HepG2 (cell line): Measurements from ENCODE around the gene BFSP1. TPM values are rescaled to one million over a fixed set of nuclear protein-coding genes. Genes with fewer than 3 reads are reported as not detected.

ENCODE experiments used
- AGO1 ChIP-seq: fragments of 200-400 bp; formaldehyde crosslinking; IDR thresholded peaks from 2 replicates; pipeline ENCODE4 v1.6.1; 2017; ENCODE audit warnings: mild to moderate bottlenecking, low read depth, low read length, moderate library complexity; ENCODE audit not compliant: poor library complexity, severe bottlenecking
- ATF4 ChIP-seq, 2 experiments: fragments of 450-650 bp in 1 of 2; sonication (generic) in 1 of 2; formaldehyde crosslinking; IDR thresholded peaks; 2 replicates each; pipeline versions ENCODE4 v1.5.0 to v1.8.0; 2020 to 2022; ENCODE audit warnings: mild to moderate bottlenecking in 1 of 2, missing genetic modification reagents in 1 of 2
- EED ChIP-seq: sonication (generic); formaldehyde crosslinking; IDR thresholded peaks from 2 replicates; pipeline ENCODE4 v1.5.0; 2020; ENCODE audit warnings: mild to moderate bottlenecking, missing genetic modification reagents
- GATAD2A ChIP-seq: IDR thresholded peaks from 2 replicates; pipeline ENCODE4 v1.6.1; 2016
- JARID2 ChIP-seq: sonication (generic); formaldehyde crosslinking; IDR thresholded peaks from 2 replicates; pipeline ENCODE4 v1.8.1; 2023; ENCODE audit warnings: missing genetic modification reagents, inconsistent platforms; ENCODE audit not compliant: insufficient replicate concordance
- MAZ ChIP-seq, 2 experiments: sonication (generic) in 1 of 2; formaldehyde crosslinking in 1 of 2; IDR thresholded peaks; 2 replicates each; pipeline versions ENCODE4 v1.5.0 to v1.6.1; 2012 to 2020; ENCODE audit warnings: low read depth in 2 of 2, mild to moderate bottlenecking in 2 of 2, borderline replicate concordance in 1 of 2, improper control_type of control experiment in 1 of 2, low read length in 1 of 2, missing genetic modification reagents in 1 of 2, moderate library complexity in 1 of 2
- MYC ChIP-seq: sonication (generic); formaldehyde crosslinking; IDR thresholded peaks from 2 replicates; pipeline ENCODE4 v1.9.0; 2021; ENCODE audit warnings: missing genetic modification reagents, borderline replicate concordance
- NCOA1 ChIP-seq: sonication (generic); formaldehyde crosslinking; IDR thresholded peaks from 2 replicates; pipeline ENCODE4 v1.9.0; 2021; ENCODE audit warnings: missing genetic modification reagents
- PHF20 ChIP-seq: sonication (generic); formaldehyde crosslinking; IDR thresholded peaks from 2 replicates; pipeline ENCODE4 v1.5.0; 2020; ENCODE audit warnings: mild to moderate bottlenecking, missing genetic modification reagents
- REST ChIP-seq, 2 experiments: IDR thresholded peaks; 2 replicates each; pipeline ENCODE4 v1.6.1; 2011 to 2012; ENCODE audit warnings: low read length in 2 of 2, borderline replicate concordance in 1 of 2, low read depth in 1 of 2, mild to moderate bottlenecking in 1 of 2, moderate library complexity in 1 of 2
- ZFAT ChIP-seq: sonication (generic); formaldehyde crosslinking; conservative IDR thresholded peaks from 2 replicates; pipeline ENCODE4 v1.8.1; 2023; ENCODE audit warnings: missing genetic modification reagents, inconsistent platforms
- ZFP62 ChIP-seq: sonication (generic); formaldehyde crosslinking; IDR thresholded peaks from 2 replicates; pipeline ENCODE4 v1.4.0; 2020; ENCODE audit warnings: missing genetic modification reagents
- ZNF143 ChIP-seq: sonication (generic); formaldehyde crosslinking; IDR thresholded peaks from 2 replicates; pipeline ENCODE4 v1.4.0; 2020; ENCODE audit warnings: missing genetic modification reagents
- ZNF225 ChIP-seq: sonication (generic); formaldehyde crosslinking; IDR thresholded peaks from 2 replicates; pipeline ENCODE4 v1.4.0; 2020; ENCODE audit warnings: mild to moderate bottlenecking, missing genetic modification reagents
- ZNF331 ChIP-seq: sonication (generic); formaldehyde crosslinking; IDR thresholded peaks from 2 replicates; pipeline ENCODE4 v1.4.0; 2020; ENCODE audit warnings: missing genetic modification reagents
- ZNF879 ChIP-seq: sonication (generic); formaldehyde crosslinking; IDR thresholded peaks from 2 replicates; pipeline ENCODE4 v1.8.1; 2023; ENCODE audit warnings: missing genetic modification reagents
- ZNF891 ChIP-seq: sonication (generic); formaldehyde crosslinking; IDR thresholded peaks from 2 replicates; pipeline ENCODE4 v1.5.0; 2020; ENCODE audit warnings: mild to moderate bottlenecking, missing genetic modification reagents
- polyA plus RNA-seq, 8 experiments: library from polyadenylated mRNA; depleted of rRNA in 3 of 8; stranded (reverse) in 7 of 8; unstranded in 1 of 8; fragments of >200 nt; fragmentation: Illumina TruSeq in 4 of 8; extraction: Trizol in 4 of 8; gene quantifications; 2 replicates each; pipeline versions ENCODE4 v1.2.1 to v1.2.3, GENCODE V29; 2011 to 2016; ENCODE audit warnings: low read depth in 4 of 8, missing spikeins in 1 of 8, mixed read lengths in 1 of 8; ENCODE audit not compliant: insufficient read depth in 1 of 8
- total RNA-seq, 5 experiments: library from RNA; depleted of rRNA; stranded (reverse); fragments of >200 nt; fragmentation: Illumina TruSeq; extraction: Trizol; gene quantifications; 2 replicates each; pipeline ENCODE4 v1.2.3, GENCODE V29; 2016; ENCODE audit warnings: low read depth in 1 of 5
- TF ChIP-seq, protein P1 (sequence below): sonication (generic); formaldehyde crosslinking; IDR thresholded peaks from 2 replicates; pipeline ENCODE4; 2020; ENCODE audit warnings: missing genetic modification reagents, mild to moderate bottlenecking, borderline replicate concordance

BFSP1 gene
- total and polyA plus RNA-seq, 2 of the 13 experiments (the other 11 are each of a cell fraction or from before 2014, with no cell fraction given), result 0.22 to 0.26 TPM

DNA sequence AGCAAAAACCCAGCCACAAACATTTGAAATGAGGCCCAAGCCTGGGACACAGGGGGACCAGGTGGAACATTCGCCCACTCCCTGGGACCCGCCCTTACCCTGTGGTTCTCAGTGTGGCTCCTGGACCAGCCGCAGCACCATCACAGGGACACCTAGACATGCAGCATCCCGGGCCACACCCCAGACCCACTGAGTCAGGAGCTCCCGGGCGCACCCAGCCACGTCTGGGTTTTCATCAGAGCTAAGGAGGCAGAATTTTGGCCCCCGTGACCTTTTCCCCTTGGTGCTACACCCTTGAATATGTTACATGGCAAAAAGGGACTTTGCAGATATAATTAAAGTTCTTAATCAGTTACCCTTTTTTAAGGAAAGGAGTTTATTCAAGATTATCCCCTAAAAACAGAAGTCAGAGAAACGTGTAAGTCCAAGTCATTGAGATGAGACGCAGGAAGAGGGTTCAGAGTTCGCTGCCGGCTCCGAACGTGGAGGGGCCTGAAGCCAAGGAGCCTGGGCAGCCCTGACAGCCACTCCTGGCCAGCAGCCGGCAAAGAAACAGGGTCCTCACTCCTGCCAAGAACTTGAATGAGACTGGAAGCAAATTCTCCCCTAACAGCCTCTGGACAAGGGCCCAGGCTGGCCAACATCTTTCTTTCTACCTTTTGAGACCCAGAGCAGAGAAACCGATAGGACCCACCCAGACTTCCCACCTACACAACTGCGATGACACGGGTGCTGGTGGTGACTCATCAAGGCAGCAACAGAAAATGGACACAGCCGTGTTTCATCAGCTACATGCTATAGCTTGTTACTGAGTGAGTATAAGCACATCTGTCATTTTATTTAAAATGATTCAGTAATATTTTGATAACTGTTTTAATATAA is 25.3 kb downstream of the BFSP1 start (continued):
- TF ChIP-seq ZNF879 (CRISPR knock-in tag) (no peak), ZFAT (0 out of 2 replicates have a peak, but pooled peaks have one; percentile 20), MAZ (IDR thresholded peaks at IDR 0.05; ENCODE audit: borderline replicate concordance, low read depth, low read length) (no peak), MAZ (CRISPR knock-in tag; IDR thresholded peaks at IDR 0.05; ENCODE audit: low read depth) (0 out of 2 replicates have a peak, but pooled peaks have one; percentile 32), ATF4 (CRISPR knock-in tag; IDR thresholded peaks at IDR 0.05) (peak in 1 of 2 experiments; percentile 71; a peak in 1 of 4 replicates), AGO1 (peak; percentile 16), REST (IDR thresholded peaks at IDR 0.05; ENCODE audit: borderline replicate concordance in 1 of 2, low read depth in 1 of 2, low read length in 2 of 2) (peak in 1 of 2 experiments; percentile 9; a peak in 1 of 4 replicates), ZNF225 (0 out of 2 replicates have a peak, but pooled peaks have one; percentile 12), JARID2 (CRISPR knock-in tag) (no peak), ZNF891 (CRISPR knock-in tag) (peak; percentile 8; the same call in 1 of the 2 replicates), ZNF331 (CRISPR knock-in tag) (no peak), EED (CRISPR knock-in tag) (0 out of 2 replicates have a peak, but pooled peaks have one; percentile 42), GATAD2A (0 out of 2 replicates have a peak, but pooled peaks have one; percentile 11), ZFP62 (CRISPR knock-in tag) (0 out of 2 replicates have a peak, but pooled peaks have one; percentile 8), PHF20 (CRISPR knock-in tag) (0 out of 2 replicates have a peak, but pooled peaks have one; percentile 1), ZNF143 (peak; percentile 24; the same call in 1 of the 2 replicates), NCOA1 (CRISPR knock-in tag) (no peak), MYC (CRISPR knock-in tag) (no peak)
- TF ChIP-seq, protein P1, sequence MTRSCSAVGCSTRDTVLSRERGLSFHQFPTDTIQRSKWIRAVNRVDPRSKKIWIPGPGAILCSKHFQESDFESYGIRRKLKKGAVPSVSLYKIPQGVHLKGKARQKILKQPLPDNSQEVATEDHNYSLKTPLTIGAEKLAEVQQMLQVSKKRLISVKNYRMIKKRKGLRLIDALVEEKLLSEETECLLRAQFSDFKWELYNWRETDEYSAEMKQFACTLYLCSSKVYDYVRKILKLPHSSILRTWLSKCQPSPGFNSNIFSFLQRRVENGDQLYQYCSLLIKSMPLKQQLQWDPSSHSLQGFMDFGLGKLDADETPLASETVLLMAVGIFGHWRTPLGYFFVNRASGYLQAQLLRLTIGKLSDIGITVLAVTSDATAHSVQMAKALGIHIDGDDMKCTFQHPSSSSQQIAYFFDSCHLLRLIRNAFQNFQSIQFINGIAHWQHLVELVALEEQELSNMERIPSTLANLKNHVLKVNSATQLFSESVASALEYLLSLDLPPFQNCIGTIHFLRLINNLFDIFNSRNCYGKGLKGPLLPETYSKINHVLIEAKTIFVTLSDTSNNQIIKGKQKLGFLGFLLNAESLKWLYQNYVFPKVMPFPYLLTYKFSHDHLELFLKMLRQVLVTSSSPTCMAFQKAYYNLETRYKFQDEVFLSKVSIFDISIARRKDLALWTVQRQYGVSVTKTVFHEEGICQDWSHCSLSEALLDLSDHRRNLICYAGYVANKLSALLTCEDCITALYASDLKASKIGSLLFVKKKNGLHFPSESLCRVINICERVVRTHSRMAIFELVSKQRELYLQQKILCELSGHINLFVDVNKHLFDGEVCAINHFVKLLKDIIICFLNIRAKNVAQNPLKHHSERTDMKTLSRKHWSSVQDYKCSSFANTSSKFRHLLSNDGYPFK (CRISPR knock-in tag), result 0 out of 2 replicates have a peak, but pooled peaks have one; percentile 1
